NCI-H446 (cell line): ENCODE data around the gene THBS4.

ENCODE experiments used
- DNase-seq, 2 experiments: peaks; one replicate each; lab custom pipeline; 2025; lab: John Stamatoyannopoulos, UW

Gene THBS4

DNA sequence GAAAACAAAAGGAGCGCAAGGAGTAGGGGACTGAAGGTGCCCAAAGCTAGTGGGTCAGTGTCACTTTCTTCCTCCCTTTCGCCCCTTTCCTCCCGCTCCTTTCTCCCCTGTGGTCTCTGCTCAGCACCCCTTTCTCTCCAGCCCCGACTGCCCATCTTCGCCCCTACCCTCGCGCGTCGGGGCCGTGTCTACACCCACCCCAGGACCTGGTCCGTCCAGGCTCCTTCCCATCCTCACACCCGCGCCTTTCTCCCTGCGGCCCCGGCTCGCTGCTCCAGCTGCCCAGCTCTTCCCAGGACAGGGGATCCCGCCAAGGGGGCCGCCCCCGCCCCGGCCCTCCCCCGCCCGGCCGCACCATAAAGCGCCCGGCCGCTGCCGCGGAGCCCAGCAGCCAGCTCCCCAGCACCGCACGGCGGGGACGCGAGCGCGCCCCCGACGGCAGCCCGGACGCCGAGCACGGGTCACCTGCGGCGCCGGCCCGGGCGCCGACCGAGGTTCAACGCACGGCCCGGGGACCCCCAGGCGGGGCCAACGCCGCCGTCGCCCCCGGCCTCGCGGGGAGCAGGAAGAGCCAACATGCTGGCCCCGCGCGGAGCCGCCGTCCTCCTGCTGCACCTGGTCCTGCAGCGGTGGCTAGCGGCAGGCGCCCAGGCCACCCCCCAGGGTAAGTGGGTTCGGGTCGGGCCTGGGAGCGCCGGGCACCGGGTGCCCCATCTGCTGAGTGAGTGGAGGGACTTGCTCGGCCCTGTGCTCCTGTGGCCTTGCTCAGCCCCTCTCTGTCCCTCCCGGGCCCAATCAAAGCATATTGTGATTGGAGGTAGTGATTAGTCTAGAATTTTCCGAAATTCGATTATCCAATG, at the start of gene THBS4:
TSS of gene THBS4 (plus strand) at position 387 of the 860 bp plus-strand sequence. CDS start at position 577, 190 bp downstream.
- no peak for DNase-seq

DNA sequence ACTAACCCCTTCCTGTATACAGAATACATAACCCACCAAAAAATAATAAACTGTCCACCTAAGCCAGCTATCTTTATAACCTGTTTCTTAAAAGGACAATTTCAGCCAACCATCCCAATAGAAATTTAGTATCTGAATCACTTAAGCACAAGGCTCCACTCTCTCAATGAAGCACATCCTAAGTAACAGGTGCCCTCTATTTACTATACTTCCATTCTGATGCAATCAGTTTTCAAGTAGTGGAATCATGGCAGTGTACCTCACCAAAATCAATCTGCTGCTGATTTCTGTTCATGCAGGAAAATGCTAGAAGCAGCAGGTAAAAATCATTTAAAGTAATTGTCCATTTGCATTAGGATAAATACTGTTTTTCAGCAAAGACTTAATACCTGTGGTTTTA, 48.9 kb upstream of the THBS4 start:
- DNase-seq = no peak

- no peak for DNase-seq
Observed at GRCh38 chr5:79990205-79990597, 44.9 kb upstream of the THBS4 start.

DNA sequence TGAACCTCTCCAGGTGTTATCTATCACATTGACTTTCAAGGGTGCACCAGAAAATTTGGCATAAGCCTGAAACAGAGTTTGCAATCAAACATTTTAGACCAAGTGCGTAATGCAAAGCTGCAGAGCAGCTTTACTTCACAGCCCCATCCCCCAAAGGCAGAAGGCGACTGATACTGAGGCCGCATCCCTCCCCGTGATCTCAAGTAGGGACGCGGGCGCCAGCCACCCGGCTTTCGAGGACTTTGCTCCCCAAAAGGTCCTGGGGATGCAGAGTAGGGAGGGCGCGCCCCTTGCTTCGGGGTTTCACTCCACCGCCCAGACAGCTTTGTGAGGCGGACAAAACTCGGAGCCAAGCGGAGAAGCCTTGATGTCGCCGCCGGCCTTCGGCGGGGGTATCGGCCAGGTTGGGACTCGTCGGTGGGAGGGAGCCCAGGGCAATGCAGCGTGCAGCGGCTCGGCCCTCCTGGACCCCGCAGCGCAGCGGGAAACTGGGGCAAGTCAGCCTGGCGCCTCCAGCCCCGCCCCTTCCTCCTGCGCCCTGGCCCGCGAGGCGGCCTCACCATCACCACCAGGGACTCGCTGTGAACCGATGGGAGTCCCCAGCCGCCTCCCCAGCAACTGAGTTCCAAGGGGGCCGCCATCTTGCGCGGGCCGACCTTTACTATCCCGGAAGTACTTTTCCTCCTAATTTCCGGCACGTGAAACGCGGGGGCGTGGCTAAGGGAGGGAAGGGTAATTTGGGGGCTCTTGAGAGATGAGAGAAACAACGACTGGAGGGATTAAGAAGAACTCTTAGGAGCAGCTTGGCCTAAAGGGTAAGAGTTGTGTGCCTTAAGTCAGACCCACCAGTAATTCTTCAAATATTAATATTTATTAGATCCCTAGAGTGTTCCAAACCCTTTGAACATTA, 44.3 kb upstream of the THBS4 start, which contains the start of gene MTX3:
TSS of gene MTX3 (minus strand) at position 665 of the 910 bp plus-strand sequence. CDS start at position 641, 24 bp downstream.
- DNase-seq = peak; percentile 84 to 87

DNA sequence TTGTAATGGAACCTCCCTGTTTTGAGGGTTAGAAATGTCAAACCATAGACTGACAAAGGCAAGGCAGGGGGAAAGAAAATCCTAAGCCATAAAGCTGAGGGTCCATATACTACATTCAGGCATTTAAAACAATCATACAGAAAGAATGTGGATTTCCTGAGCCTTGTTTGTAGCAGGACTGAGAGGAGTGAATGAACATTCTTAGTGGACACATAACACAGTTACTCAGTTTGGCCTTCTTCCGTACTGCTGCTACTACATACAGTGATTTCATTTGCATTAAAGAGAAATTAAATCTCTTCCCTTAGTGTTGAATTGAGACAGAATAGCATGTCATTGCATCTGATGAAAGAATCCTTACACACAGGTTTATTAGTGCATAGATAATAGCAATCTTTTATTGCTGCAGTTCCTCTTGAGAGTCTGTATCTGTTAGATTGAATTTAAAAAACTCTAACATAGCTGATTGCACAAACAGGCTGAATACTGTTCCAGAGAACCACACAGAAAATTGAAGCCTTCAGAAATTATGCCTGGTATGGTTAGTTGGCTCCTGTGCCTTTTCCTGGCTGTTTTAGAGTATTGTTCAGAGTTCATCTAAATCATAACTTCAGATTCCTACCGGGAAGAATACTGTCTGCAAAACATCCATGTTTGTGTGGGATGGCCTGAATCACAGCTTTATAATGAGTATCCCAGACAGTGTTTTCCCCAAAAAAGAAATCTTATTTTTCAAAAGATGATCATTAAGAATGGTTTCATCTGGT, 42.1 kb upstream of the THBS4 start:
- DNase-seq = no peak

- DNase-seq = no peak
Observed at GRCh38 chr5:79999722-80000121, 35.4 kb upstream of the THBS4 start.

- DNase-seq = no peak
Observed at GRCh38 chr5:80002677-80003076, 32.5 kb upstream of the THBS4 start.

- no peak for DNase-seq
Observed at GRCh38 chr5:80008995-80009765, 26.0 kb upstream of the THBS4 start.

GRCh38 chr5:80010754-80011392, 24.3 kb upstream of the THBS4 start:
- DNase-seq = peak in 1 of 2 experiments; percentile 33

DNA sequence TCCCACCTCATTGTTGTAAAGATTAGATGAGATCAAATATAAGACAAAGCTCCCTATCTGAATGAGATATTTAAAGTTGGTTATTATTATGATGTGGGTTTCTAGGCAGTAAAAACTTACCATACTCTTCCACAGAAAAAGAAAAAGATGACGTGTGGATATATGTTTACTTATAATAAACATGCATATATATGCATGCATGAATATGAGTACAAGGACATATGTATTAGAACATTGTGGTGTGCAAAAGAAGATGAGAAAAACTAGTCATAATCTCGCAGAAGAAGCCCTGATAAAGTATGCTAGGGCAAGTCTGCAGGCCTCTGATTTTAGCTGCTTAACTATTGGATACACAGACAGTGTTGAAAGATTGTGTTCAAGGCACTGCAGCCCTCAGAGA, 10.1 kb upstream of the THBS4 start:
- no peak for DNase-seq

DNA sequence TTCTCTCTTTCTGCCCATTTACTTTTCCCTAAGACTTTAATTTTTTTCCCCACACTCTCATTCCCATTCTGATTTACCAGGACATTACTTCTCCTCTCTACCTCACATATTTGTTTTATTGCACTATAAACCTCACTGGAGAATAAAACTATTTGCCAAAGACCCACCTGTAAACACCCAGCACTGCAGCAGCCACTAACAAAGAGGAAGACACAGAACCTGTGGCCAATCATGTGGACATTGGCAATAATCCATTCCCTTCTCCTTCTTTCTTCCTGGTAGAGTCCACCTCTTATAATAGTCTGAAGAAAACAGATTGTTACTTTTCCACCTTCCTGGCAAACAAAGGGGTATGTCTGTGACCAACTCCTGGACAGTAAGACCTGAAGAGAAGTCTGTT, 8.3 kb upstream of the THBS4 start:
- DNase-seq = no peak

- DNase-seq = no peak
Observed at GRCh38 chr5:80031109-80031508, 4.0 kb upstream of the THBS4 start.

DNA sequence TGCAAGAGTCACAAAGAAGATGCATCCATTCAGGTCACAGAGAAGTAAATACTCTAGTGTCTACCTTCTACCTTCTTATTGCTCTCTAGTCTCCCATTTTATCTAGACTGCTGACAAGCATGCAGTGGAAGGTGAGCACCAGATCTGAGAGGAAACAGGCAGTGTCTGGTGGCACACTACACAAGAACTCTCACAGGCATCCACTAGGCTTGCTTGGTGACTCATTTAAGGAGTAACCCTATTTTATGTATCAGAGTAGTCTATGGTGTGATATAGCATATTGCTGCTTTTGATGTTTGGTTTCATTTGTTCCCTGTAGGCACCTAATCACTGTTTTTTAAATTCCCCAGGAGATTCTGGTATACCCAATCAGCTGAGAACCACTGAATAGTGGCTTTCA, 1.6 kb upstream of the THBS4 start:
- DNase-seq = no peak

DNA sequence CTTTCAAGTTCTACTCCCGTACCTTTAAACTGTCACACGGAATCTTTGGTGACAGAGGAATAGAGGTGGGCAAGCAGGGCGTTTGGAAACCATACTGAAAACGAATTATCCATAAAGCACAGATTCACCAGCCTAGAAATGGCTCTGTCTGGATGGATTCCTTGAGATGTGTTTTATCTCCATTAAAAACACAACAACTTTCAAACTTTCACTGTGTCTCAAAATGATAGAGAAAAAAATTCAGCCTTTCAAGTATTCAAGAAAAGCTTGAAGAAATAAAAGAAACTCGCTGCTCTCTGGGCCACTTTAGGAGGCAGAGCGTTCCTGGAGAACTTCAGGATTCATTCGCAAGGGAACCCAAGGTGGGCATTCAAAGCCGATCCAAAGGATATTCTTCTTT, 589 bp upstream of the THBS4 start:
- DNase-seq = no peak

- no peak for DNase-seq
Observed at GRCh38 chr5:80035839-80036238, 691 bp downstream of the THBS4 start.

DNA sequence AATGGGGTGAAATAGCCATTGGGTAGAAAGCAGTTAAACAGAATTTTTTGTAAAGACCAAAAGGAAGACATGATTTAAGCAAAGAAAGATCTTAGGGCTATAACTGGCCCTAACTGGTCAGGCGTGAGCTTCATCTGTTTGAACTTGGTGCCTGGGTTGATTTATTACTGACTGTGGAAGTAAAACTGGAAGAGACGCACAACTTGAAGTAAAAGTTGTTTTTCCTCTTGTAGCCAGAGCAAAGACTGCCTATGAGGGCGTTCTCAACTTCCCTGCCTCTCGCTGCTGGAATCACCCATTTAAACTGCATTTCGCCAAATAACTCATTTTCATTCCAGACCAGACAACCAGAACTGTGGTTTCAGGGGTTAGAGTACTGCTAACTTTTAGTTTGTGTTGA, 1.5 kb downstream of the THBS4 start:
- DNase-seq = no peak

GRCh38 chr5:80037366-80037765, 2.2 kb downstream of the THBS4 start:
- no peak for DNase-seq

DNA sequence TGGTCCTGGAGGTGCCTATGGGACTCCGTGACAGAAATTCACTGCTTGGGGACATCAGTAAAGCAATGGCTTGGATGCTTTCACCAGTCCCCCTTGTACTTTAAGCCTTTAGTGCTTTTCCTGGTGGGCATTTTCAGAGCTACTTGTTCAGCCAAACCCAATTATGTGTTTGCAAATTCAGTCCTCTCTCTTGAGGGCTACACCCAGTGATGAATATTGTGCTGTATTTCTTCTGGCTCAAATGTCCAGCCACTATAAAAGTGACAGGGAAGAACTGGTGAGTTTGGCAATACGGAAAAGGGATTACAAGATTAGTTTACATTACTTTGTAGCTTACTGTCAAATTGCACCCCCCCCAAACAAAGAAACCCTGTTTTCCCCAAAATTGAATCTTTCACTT, 4.5 kb downstream of the THBS4 start:
- no peak for DNase-seq

DNA sequence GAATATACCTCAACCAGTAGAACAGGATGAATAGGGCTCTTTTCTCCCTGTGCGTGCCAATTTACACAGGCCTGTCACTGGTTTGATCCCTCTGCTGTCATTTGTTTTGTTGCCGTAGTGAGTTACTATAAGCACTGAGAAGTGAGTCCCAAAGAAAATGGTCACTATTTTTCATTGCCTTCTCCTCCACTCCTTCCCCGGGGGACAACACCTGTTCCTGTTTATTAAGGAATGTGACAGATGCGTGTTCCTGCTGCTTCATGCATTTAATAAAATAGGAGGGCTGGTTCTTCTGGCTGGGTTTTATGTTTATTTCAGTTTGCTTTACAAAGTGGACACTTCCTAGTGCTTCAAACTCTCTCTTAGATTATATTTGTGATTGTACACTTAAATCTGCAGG, 6.4 kb downstream of the THBS4 start:
- no peak for DNase-seq

DNA sequence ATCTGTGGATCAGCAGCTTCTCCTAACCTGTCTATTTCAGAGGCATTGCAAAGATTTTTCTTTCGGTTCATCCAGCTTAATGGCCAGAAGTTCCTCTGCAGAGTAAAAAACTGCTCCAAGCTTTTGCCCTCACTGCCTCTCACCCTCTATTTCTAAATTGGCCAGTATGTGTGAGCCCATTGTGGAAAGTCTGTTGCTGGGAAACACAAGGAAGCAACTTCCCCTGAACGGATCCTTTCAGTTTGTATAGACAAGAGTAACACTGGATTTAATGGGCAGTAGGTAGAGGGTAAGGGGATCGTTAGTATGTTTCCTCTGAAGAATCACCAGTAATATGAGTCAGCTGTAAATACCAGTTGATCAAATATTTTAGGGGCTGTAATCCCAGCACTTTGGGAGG, 7.2 kb downstream of the THBS4 start:
- DNase-seq = no peak

DNA sequence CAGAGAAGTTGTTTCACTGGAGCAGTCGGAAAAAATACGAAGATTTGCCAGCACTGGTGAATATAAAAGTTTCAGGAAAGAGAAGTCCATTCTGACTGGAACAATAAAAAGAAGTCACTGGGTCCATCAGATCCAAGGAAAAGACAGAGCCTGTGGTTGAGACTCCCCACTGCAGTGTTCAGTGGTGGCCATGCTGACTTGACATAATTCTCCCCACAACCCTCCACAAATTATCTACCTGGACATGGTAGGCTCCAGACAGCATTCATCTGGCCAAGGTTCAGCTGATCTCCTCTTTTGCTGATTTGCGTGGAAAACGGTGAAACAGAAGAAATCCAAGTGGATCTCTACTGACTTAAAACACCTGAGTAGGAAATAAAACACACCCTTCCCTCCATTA, 8.0 kb downstream of the THBS4 start:
- no peak for DNase-seq
